Measurements from ENCODE around the gene PDK2.

PDK2 gene

GRCh38 chr17:50135316-50136095, 40.4 kb downstream of the PDK2 start:
- no peak for DNase-seq (ENCODE audit: low spot score)

- DNase-seq (ENCODE audit: low spot score): no peak
Measured at GRCh38 chr17:50136096-50136687, 41.0 kb downstream of the PDK2 start.

GRCh38 chr17:50137042-50137441, 41.9 kb downstream of the PDK2 start:
- DNase-seq (ENCODE audit: low spot score): no peak

- no peak for DNase-seq (ENCODE audit: low spot score)
Measured at GRCh38 chr17:50139185-50139783, 44.1 kb downstream of the PDK2 start.

- DNase-seq (ENCODE audit: low spot score): peak; percentile 86
Measured at GRCh38 chr17:50139950-50140885, 45.1 kb downstream of the PDK2 start.

GRCh38 chr17:50141026-50141744, 46.0 kb downstream of the PDK2 start:
- no peak for DNase-seq (ENCODE audit: low spot score)

GRCh38 chr17:50141745-50142110, 46.6 kb downstream of the PDK2 start:
- no peak for DNase-seq (ENCODE audit: low spot score)

GRCh38 chr17:50143461-50144176, 48.5 kb downstream of the PDK2 start:
- no peak for DNase-seq (ENCODE audit: low spot score)

- DNase-seq (ENCODE audit: low spot score): no peak
Measured at GRCh38 chr17:50144355-50144754, 49.2 kb downstream of the PDK2 start.

- DNase-seq (ENCODE audit: low spot score): no peak
Measured at GRCh38 chr17:50144845-50145531, 49.8 kb downstream of the PDK2 start.

GRCh38 chr17:50145532-50146229, 50.5 kb downstream of the PDK2 start:
- no peak for DNase-seq (ENCODE audit: low spot score)

- DNase-seq (ENCODE audit: low spot score): peak; percentile 28
Measured at GRCh38 chr17:50146230-50146926, 51.2 kb downstream of the PDK2 start.

- peak; percentile 20 for DNase-seq (ENCODE audit: low spot score)
Measured at GRCh38 chr17:50146927-50147665, 51.9 kb downstream of the PDK2 start.

GRCh38 chr17:50147841-50148225, 52.7 kb downstream of the PDK2 start:
- DNase-seq (ENCODE audit: low spot score): no peak

- peak; percentile 55 for DNase-seq (ENCODE audit: low spot score)
Measured at GRCh38 chr17:50148226-50149090, 53.3 kb downstream of the PDK2 start.

GRCh38 chr17:50149091-50149416, 53.9 kb downstream of the PDK2 start:
- DNase-seq (ENCODE audit: low spot score): no peak
